Inflammatory macrophage (primary cell): ENCODE data around the gene TIMP2.
A peak's percentile ranks its signal among the peaks of the same experiment; 100 is the strongest.
"Not testable (repeated sequence)": the region's sequence is repeated elsewhere in the genome, so short reads cannot be mapped to it uniquely, and the experiment has no call there.

Source experiments
- DNase-seq, 2 donors: peaks; one replicate each; pipeline ENCODE4 v3.0.0-alpha.2; 2020 to 2022

Gene TIMP2

DNA sequence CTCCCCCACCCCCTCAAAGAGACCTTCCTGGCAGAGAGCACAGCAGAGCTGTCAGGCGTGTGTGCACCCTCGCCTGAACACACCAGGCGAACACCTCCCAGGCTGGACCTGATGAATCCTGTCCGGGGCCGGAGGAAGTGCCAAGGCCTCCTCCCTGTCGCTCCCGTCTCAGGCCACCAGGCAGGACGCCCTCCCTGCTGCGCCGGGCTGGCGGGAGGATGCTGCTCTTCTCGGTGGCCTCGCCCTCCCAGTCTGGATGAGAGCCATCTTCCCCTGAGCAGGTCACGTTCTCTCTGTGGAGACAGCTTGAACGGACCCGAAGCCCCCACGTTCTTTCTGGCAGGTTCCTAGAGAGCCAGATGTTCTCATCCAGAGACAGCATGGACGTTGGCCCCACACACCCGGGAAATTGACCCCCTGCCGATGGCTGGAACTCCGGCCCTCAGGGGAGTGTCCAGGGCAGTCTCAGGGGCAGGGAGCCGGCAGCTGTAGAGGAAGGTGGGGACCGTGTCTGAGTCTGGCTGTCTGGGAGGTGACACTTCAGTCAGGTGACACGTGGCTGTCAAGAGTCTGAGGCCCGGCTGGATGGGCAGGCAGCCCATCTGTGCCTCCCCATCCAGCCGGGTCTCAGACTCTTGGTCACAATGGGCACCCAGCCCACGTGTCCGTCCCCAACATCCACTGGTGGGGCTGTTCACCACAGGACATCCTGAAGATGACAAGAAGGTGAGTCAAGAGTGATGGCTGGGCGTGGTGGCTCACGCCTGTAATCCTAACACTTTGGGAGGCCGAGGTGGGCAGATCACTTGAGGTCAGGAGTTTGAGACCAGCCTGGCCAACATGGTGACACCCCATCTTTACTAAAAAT, 5.0 kb upstream of the TIMP2 start:
- DNase-seq, result no peak

DNA sequence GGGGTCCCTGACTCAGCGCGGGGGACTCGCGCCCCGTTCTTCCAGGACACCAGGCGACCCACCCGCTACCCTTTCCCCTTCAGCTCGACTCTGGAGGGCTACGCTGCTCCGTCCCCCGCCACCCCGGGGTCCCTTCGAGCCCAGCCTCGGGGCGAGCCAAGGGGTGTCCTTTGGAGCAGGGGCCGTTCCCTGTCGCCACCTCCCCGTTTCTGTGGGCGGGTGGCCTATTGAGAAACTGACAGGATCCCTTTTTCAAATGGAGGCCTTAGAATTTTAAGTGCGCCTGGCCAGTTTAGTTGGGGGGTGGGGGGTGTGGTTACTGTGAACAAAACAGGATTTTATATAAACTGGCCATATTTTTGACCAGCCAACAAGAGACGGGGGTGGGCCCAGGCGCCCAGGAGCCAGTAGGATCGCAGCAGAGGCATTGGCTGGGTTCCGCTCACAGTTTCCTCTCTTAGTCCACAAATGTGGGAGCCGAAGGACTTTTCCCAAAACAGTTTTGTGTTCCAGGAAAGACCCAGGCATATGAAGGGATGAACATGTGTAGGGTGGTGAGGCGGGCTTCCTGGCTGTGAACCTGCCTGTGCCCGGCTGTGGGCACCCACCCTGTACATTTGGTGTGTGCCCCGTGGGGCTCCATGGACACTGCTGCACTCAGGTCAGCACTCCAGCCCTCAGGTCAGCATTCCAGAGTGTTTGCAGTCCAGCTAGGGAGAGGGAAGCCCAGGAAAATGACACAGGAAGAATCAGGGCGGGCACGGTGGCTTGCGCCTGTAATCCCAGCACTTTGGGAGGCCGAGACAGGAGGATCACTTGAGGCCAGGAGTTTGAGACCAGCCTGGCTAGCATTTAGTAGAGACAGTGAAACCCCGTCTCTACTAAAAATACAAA, 722 bp upstream of the TIMP2 start:
- DNase-seq, result peak; percentile 96 to 97

DNA sequence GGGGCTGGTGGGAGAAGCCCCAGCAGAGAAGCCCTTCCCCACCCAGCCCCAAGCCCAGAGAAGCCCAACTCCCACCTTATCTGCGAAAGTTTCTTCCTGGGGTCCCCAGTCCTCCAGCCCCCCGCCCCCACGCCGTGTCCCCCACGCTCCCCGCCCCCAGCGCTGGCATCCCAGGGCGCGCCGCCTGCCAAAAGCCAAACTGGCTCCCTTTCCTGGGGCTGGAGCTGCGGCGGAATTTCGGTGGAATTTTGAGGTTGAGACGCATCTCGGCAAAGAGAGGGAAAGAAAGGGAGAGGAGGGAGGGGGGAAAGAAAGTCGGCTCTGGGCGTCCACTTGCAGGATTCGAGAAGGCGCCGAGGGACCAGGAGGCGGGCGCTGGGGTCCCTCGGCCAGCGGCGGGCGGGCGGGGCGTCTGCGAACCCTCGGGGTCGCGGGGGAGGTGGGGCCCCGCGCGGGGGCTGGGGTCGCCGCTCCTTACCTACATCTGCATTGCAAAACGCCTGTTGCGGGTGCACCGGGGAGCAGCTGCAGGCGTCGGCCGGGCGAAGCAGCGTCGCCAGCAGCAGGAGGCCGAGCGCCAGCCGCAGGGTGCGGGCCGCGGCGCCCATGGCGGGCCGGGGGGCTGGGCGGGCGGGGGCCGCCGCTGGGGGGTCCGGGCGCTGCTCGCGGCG, 571 bp downstream of the TIMP2 start:
- DNase-seq, result no peak

DNA sequence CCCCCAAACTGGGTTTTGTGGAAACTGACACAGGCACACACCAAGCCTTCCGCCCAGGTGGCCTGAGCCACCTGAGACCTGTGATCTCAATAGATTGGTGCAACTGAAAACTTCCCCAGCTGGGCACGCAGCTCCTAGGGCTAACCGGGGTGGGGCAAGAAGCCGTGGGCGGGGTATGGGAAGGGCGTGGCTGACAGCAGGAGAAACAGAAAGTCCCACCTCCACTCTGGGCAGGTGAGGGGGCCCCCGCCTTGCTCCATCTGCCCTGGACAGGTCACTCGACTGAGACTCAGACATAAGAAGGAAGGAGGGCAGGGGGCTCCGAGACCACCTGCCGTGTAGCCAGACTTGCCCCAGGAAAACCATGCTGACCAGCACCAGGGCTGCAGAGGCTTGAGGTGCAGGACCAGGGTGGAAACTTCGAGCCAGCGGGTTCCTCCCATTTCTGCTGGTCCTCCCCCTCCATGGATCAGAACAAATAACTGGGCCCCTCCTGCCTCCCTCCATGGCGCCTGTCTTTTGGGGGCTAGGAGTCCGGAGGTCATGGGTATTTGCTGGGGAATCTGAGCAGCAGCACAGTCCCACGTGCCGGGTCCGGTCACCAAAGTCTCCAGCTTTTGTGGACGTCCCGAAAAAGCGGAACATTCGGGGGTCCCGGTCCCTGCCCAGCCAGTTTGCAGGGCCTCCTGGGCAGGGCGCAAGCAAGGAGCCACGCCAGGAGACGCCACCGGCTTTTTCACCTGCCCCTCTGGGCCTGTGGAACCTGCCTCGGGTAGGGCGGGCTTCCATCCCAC, 1.3 kb downstream of the TIMP2 start:
- peak; percentile 50 to 75 for DNase-seq

DNA sequence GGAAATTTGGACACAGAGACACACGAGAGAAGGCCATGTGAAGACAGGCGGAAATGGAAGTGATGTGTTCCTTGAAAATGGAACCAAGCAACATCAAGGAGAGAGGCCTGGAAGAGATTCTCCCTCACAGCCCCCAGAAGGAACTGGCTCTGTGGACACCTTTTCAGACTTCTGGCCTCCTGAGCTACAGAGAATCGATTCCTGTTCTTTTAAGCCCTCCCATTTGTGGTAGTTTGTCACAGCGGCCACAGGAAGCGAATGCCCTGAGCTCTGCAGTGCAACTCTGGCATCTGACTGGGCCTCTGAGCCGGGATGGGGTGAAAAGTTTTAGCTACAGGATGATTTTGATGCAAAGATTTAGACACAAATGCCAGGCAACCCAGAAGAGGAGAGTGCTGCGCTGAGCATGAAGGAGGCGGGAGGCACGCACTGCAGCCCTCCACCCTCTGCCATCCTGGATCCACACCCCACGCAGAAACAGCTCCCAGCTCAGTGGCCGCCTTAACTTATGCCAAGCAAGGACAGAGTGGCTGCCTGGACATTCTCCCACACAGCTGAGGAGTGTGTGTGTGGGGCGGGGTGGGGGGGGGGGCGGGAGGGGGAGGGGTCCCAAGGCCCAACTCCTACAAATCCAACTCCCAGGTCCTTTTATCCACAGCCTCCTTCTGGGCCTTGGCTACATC, 2.2 kb downstream of the TIMP2 start:
- DNase-seq, result peak; percentile 46 to 51

DNA sequence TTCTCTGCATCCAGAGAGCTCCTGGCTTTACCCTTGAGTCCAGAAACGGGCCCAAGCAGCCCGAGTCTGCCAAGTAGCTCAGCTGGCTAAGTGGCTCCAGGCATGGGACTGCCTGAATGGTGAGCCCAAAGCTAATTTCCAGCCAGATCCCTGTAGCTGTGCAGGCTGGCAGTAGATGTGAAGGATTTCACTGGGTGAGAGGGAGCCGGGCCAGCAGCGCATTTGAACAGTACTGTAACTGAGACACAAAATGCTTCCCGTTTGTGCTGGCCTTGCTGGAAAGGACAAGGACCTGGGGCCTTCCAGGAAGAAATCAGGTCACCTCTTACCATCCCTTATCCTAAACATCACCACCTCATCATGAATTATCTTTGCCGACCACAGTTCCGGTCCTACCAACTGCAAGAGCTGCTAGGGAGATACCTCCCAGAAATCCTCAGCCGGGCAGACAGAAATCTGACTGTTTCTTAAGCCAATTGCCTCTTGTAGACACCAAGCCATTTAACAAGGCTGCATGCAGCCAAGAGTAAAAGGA, 3.7 kb downstream of the TIMP2 start:
- DNase-seq, result no peak

DNA sequence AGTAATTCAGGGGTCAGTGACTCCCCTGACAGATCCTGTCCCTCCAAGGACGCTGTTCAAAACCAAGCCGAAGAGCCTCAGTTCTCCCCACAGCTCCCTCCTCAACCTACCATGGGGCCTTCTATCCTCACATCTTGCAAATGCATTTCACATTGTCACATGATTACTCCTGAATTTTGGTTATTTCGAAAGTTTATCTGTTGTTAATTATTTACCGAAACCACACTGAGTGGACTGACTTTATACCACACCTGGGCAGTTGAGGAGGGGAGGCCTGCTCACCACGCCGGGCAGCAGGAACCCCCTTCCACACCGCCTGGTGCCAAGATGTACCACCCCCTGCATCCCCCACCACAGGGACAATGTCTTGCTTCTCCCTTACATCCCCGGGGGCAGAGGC, 4.7 kb downstream of the TIMP2 start:
- DNase-seq, result no peak

DNA sequence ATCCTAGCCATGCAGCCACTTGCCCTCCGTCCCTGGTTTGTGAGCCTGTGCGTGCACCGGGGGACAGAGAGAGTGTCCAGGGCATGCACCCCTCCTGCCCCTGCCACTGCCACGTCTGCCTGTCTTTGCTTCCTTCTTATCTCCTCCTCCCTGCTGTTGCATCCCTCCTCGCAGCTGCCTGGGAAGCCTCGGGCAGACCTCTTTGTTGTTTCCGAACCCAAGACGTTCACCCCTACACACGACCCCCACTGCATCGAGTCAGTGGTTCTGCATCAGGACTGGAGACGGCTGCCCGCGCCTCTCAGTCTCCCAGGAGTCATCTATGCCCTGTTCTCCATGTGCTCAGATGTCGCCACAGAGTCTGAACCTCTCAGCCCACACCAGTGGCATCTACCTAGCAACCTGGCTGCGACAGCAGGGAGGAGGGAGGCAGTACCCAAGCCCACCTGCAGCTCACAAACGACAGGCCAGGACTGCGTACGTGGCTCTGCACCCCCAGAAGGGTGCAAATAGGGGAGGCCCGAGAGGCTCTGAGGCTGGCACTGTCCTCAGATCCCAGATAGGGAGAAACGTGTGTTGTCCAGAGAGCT, 5.2 kb downstream of the TIMP2 start:
- no peak for DNase-seq

DNA sequence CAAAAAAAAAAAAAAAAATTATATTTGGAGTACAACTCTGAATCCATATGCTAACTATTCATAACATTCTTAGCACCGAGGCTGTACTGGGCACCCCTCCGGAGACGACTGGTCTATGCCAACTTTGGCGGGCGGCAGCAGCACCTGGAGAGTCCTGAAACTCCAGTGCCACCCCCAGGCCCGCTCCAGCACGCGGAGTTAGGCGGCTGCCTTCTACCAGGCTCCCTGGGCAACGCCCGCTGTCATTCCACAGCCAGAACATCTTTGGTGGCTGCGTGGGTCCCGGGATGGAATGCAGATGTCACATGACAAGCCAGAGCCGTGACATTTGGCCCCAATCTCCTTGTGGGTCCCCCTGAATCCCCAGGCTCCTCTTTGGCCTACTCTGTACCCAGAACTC, 6.2 kb downstream of the TIMP2 start:
- DNase-seq, result no peak

DNA sequence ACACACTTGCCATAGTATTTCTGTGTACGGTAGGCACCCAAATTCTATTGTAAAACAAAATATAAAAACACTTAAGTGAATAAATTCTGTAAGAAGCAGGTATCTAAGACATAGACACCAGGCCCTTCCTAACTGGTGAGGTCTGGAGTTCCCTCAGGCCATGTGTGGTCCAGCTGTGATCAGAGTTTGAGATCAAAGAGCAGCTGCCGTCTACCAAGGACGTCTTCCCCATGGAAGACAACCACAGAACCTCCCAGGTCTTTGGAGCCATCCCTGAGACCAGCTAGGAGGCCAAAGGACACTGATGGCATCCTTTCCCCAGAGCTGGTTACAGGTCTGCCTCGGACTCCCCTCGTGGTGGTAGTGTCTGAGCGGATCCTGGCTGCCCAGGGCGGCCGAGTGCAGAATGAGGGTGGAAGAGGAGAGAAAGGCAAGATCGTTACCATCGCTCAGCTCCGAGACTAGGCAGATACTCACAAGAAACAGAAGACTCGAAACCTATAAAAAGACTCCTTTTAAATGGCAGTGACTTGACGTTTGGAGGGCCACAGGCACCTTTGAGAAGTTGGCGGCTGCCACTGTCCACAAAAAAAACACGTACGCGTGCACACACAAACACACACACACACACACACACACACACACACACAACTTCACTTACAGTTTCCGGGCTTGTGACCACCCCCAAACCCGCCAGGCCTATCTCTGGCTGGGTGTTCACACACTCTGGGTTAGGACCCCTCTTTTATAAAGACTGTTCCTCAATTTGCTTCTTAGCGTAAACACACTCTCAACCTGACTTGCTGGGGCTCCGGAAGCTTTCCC, 7.5 kb downstream of the TIMP2 start:
- DNase-seq, result no peak

DNA sequence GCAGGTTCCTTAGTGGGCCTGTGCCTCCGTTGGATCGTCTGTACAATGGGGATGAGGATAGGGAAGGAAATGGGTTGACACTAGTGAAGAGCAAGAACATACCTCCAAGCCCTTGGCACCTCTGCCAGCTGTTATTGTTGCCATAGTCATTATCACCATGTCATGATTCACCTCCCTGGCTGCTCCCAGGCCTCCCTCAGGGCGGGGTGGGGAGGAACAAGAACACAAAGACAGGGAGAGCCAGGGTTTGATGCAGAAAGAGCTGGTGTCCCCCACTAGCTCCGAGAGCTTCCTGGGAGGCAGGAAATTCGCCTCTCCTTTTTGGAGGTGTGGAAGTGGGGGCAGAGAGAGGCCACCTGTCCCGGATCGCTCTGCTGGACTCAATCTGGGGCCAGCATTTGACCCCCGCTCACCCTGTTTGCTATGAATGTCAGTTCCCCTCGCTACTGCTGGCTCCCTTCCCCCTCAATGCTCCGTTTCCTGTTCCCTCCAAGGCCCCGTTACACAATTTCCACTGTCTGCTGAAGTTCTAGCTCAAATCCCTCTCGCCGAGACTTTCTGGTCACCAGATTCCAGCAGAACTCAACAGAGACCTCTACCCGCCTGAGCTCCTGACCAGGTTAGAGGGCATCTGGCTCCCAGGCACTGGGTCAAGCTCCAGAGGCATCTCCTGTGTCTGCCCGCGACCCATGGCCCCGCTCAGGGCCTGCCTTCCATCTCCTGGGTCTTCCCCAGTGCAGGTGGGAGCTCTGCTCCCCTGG, 9.1 kb downstream of the TIMP2 start:
- peak; percentile 89 to 90 for DNase-seq

DNA sequence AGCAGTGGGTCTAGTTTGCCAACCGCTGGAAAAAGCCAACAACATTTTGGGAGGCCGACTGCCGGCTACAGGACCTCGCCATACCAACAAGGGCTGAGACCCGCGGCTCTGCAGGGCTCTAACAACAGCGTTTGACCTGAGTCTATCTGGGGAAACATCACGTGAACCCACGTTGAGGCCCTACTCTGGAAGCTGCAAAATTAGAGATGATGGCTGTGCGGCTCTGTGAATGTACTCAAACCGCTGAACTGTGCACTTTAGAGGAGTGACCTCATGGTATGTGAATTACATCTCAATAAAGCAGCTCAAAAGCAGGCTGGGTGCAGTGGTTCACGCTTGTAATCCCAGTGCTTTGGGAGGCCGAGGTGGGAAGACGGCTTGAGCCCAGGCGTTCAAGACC, 12.1 kb downstream of the TIMP2 start:
- DNase-seq, result no peak

DNA sequence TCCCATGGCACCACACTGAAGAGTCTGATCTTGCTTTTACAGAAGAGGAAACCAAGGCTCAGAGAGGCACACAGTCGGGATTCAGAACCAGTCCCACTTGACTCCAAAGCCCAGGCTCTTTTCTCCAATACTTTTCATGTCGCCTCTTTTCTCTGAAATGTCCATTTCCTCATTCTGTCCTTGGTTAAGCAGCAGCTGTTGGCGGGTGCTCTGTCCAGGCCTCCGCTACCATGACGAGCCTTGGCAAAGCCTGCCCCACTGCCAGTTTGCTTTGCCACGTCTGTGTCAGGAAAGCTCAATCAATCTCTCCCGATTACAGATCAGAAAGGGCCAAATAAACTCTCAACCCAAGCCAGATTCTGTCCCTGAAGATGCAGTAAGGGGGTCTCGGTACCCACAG, 13.1 kb downstream of the TIMP2 start:
- DNase-seq, result peak; percentile 52 to 62

DNA sequence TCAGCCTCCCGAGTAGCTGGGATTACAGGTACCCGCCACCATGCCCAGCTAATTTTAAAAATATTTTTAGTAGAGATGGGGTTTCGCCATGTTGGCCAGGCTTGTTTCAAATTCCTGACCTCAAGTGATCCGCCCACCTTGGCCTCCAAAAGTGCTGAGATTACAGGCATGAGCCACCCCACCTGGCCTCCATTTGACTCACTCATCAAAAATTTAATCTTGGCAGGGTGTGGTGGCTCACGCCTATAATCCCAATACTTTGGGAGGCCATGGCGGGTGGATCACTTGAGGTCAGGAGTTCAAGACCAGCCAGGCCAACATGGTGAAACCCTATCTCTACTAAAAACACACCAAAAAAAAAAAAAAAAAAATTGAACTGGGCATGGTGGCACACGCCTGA, 13.6 kb downstream of the TIMP2 start:
- not testable (repeated sequence) for DNase-seq

DNA sequence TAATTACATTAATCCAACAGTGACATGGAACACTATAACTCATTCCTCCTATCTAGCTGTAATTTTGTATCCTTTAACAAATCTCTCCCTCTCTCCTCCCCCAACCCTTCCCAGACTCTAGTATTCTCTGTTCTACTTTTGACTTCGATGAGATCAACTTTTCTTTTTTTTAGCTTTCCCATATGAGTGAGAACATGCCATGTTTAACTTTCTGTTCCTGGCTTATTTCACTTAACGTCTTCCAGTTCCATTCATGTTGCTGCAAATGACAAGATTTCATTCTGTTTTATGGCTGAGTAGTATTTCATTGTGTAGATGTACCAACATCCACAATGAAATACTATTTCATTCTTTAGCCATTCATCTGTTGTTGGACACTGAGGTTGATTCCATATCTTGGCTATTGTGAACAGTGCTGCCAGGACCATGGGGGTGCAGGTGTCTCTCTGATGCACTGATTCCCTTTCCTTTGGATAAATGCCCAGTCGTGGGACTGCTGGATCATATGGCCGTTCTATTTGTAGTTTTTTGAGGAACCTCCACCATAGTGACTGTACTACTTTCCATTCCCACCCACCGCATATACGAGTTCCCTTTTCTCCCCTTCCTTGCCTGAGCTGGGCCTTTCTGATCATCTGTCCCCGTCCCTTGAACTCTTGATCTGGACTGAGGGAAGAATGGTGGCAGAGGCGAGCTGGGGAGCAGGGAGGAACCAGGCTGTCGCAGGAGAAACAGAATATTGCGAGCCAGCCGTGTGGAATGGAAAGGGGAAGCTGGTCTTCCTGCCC, 14.5 kb downstream of the TIMP2 start:
- DNase-seq, result peak; percentile 94 to 95

DNA sequence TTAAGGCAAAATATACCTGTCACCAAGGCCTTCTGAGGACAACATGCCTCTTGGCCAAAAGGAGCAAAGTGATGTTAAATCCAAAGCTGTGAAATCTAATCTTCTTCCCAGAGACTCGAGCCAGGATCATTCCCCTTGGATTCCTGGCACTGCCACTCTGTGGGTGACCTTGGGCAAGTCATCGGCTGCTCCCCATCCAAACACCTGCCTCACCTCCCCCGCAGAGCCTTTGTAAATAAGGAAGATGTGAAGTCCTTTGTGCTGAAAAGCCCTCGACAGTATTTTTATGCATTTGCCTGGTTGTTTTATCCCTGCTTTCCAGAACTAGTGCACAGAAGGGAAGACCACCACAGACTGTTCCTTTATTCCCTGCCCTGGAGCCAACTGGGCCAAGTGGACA, 16.8 kb downstream of the TIMP2 start:
- DNase-seq, result no peak

DNA sequence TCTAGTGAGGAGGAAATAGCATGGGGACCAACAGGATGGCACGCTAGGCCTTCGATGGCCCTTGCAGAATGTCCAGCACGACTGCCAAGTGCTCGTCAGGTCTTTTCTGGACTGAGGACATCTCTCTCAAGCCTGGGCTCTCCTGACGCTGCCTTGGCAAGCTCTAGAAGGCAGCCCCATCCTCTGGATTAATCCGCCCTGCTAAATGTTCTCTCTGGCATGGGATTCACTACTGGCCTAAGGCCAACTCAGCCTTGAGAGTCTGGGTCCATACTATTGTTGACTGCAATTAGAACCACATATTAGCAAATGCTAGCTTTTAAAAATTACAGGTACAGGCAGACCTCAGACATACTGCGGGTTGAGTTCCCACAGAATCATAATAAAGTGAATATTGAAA, 19.6 kb downstream of the TIMP2 start:
- DNase-seq, result no peak

DNA sequence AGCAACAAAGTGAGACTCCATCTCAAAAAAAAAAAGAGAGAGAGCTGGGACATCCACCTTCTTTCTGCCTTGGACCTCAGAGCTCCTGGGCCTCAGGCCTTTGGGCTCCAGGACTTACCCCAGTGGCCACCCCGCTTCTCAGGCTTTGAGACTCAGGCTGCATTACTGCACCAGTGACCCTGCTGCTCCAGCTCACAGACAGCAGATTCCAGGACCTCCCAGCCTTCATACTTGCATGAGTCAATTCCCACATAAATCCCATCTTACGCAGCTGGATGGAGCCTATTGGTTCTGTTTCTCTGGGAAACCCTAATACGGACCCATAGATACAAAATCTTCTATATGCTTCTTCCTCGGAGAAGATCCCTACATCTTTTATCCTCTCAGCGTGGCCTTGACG, 20.1 kb downstream of the TIMP2 start:
- DNase-seq, result no peak
